Neural progenitor cell (in vitro differentiated cells): Measurements from ENCODE around the gene FLVCR1. TPM values are rescaled to one million over a fixed set of nuclear protein-coding genes. Genes with fewer than 3 reads are reported as not detected.

Source experiments
- DNase-seq: peaks from one replicate; pipeline ENCODE4 v3.0.0-alpha.2; 2016; ENCODE audit warnings: low spot score
- H2AFZ ChIP-seq: fragments of 200-600 bp; sonication (generic); replicated peaks from 2 replicates; pipeline ENCODE4 v1.6.1; 2016; ENCODE audit warnings: antibody characterized with exemption
- H3F3A ChIP-seq: fragments of 200-600 bp; sonication (generic); 2 replicates; pipeline ENCODE4 v1.6.1; 2016; ENCODE audit warnings: antibody characterized with exemption, low read depth
- H3K27ac ChIP-seq: fragments of 200-600 bp; sonication (generic); 2 replicates; pipeline ENCODE4 v1.5.1; 2016; ENCODE audit warnings: mild to moderate bottlenecking
- H3K27me3 ChIP-seq: fragments of 200-600 bp; sonication (generic); 2 replicates; pipeline ENCODE4 v1.6.1; 2016; ENCODE audit warnings: mild to moderate bottlenecking, moderate library complexity
- H3K36me3 ChIP-seq: fragments of 200-600 bp; sonication (generic); 2 replicates; pipeline ENCODE4 v1.5.1; 2016
- H3K4me1 ChIP-seq: fragments of 200-600 bp; sonication (generic); 2 replicates; pipeline ENCODE4 v1.6.1; 2016; ENCODE audit warnings: mixed run types
- H3K4me2 ChIP-seq: fragments of 200-600 bp; sonication (generic); 2 replicates; pipeline ENCODE4 v1.6.1; 2016
- H3K4me3 ChIP-seq: fragments of 200-600 bp; sonication (generic); 2 replicates; pipeline ENCODE4 v1.5.1; 2016
- H3K79me2 ChIP-seq: fragments of 200-600 bp; sonication (generic); 2 replicates; pipeline ENCODE4 v1.6.1; 2016; ENCODE audit warnings: low read depth
- H3K9ac ChIP-seq: fragments of 200-600 bp; sonication (generic); 2 replicates; pipeline ENCODE4 v1.6.1; 2016
- H3K9me3 ChIP-seq: fragments of 200-600 bp; sonication (generic); 2 replicates; pipeline ENCODE4 v1.5.1; 2016; ENCODE audit warnings: low read depth
- H4K20me1 ChIP-seq: fragments of 200-600 bp; sonication (generic); 2 replicates; pipeline ENCODE4 v1.6.1; 2016; ENCODE audit warnings: low read depth
- H3K27ac Mint-ChIP-seq: 3 replicates; pipeline ENCODE4 v1.8.0; 2021; ENCODE audit warnings: mixed read lengths
- H3K27me3 Mint-ChIP-seq: 2 replicates; pipeline ENCODE4 v1.8.0; 2022; ENCODE audit warnings: low read depth, mild to moderate bottlenecking, inconsistent platforms, moderate library complexity, mixed read lengths; ENCODE audit not compliant: insufficient read depth
- H3K36me3 Mint-ChIP-seq: 3 replicates; pipeline ENCODE4 v1.8.0; 2021; ENCODE audit warnings: mixed read lengths
- H3K4me1 Mint-ChIP-seq: 3 replicates; pipeline ENCODE4 v1.8.0; 2021; ENCODE audit warnings: mixed read lengths
- H3K4me3 Mint-ChIP-seq: 3 replicates; pipeline ENCODE4 v1.8.0; 2021; ENCODE audit warnings: mild to moderate bottlenecking, moderate library complexity, mixed read lengths
- H3K9me3 Mint-ChIP-seq: 3 replicates; pipeline ENCODE4 v1.8.0; 2020; ENCODE audit warnings: mixed read lengths
- CTCF ChIP-seq: fragments of 200-600 bp; sonication (generic); IDR thresholded peaks from 2 replicates; pipeline ENCODE4 v1.5.1; 2017; ENCODE audit warnings: antibody characterized with exemption, mild to moderate bottlenecking
- EZH2 ChIP-seq: fragments of 200-600 bp; sonication (generic); IDR thresholded peaks from 2 replicates; pipeline ENCODE4 v1.6.1; 2017; ENCODE audit warnings: antibody characterized with exemption, mild to moderate bottlenecking, moderate library complexity
- EZH2phosphoT487 ChIP-seq: fragments of 200-600 bp; sonication (generic); IDR thresholded peaks from 2 replicates; pipeline ENCODE4 v1.6.1; 2017; ENCODE audit warnings: antibody characterized with exemption
- total RNA-seq: library from RNA; depleted of rRNA; stranded (reverse); fragments of >200 nt; gene quantifications from 2 replicates; pipeline ENCODE4 v1.2.3, GENCODE V29; 2015; ENCODE audit warnings: low replicate concordance

The FLVCR1 gene
- total RNA-seq, 1 donor from 2014 or later, result 33.2 TPM

DNA sequence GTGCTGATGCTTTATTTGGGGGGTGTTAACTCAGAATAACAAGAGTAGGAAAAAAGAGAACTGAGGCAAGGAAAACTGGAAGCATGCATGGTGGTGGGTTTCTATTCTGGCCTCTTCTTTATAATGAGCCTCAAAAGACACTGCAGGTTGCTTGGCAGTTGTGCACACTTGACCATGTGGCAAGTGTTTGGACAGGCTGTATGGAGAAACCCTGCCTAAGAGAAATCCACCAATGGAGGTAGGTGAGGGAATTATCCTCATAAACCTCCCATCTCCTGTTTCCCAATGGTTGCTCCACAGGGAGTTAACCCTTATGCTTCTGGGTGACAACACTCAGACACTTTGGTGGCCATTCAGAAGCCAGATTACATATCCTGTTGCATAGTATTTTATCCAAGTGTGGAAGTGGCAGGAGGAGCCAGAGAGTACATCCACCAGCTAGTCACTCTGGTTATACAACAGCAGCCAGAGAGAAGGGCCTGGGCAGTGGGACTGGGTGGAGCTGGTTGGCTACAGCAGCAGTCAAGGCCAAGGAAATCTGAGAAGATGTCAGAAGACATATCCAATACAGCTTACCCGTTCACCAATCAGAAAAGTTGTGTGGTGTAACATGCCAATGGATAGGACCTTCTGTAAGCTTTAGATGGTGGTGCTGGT lies 75.9 kb downstream of the FLVCR1 start:
- H3K4me2 ChIP-seq, result no peak overlapping the region
- H3K27ac Mint-ChIP-seq, result no peak overlapping the region
- no peak overlapping the region for H2AFZ ChIP-seq
- H4K20me1 ChIP-seq, result no peaks in the 10 kb centered on the region
- H3K9ac ChIP-seq, result no peak overlapping the region
- H3K36me3 Mint-ChIP-seq, result no peaks in the 10 kb centered on the region
- peaks cover 5% of the 10 kb centered on the region for H3F3A ChIP-seq
- no peak overlapping the region for H3K27ac ChIP-seq
- no peak for TF ChIP-seq EZH2phosphoT487
- TF ChIP-seq CTCF, result no peak
- TF ChIP-seq EZH2, result no peak
- H3K36me3 ChIP-seq, result no peaks in the 10 kb centered on the region
- H3K4me1 ChIP-seq, result peaks cover 3% of the 10 kb centered on the region
- no peaks in the 10 kb centered on the region for H3K9me3 Mint-ChIP-seq
- no peak for DNase-seq
- H3K4me3 Mint-ChIP-seq, result no peak overlapping the region
- no peaks in the 10 kb centered on the region for H3K9me3 ChIP-seq
- peaks cover 5% of the 10 kb centered on the region for H3K4me1 Mint-ChIP-seq
- no peaks in the 10 kb centered on the region for H3K79me2 ChIP-seq
- H3K27me3 ChIP-seq, result no peaks in the 10 kb centered on the region
- H3K27me3 Mint-ChIP-seq, result peaks cover 7% of the 10 kb centered on the region
- H3K4me3 ChIP-seq, result no peak overlapping the region

- Histone ChIP-seq H3K4me2 (no peak overlapping the region), H4K20me1 (no peaks in the 10 kb centered on the region), H3K27ac (no peak overlapping the region), H3K4me1 (no peaks in the 10 kb centered on the region), H3F3A (no peaks in the 10 kb centered on the region), H2AFZ (no peak overlapping the region), H3K36me3 (no peaks in the 10 kb centered on the region), H3K9ac (no peak overlapping the region), H3K4me3 (no peak overlapping the region), H3K27me3 (no peaks in the 10 kb centered on the region), H3K79me2 (no peaks in the 10 kb centered on the region), H3K9me3 (no peaks in the 10 kb centered on the region)
- Mint-ChIP-seq H3K27me3 (peaks cover 9% of the 10 kb centered on the region), H3K9me3 (peaks cover 5% of the 10 kb centered on the region), H3K36me3 (peaks cover 3% of the 10 kb centered on the region), H3K4me1 (no peaks in the 10 kb centered on the region), H3K4me3 (no peak overlapping the region), H3K27ac (no peak overlapping the region)
- no peak for DNase-seq
- TF ChIP-seq CTCF (no peak), EZH2phosphoT487 (no peak), EZH2 (no peak)
Observed at GRCh38 chr1:212935387-212935981, 77.4 kb downstream of the FLVCR1 start.

DNA sequence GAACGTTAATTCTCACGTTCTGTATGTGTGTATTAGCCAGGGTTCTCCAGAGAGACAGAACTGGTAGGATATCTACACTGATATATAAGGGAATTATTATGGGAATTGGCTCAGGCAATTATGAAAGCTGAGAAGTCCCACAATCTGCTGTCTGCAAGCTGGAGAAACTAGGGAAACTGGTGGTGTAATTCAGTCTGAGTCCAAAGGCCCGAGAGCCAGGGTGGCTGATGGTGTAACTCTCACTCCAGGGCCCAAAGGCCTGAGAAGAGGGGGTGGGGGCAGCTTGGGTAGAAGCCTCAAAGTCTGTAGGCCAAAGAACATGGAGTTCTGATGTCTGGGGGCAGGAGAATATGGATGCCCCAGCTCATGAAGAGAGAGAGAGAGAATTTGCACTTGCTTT lies 79.0 kb downstream of the FLVCR1 start:
- Histone ChIP-seq H3K4me2 (no peak overlapping the region), H3K4me1 (no peaks in the 10 kb centered on the region), H3K9me3 (no peaks in the 10 kb centered on the region), H3K79me2 (no peaks in the 10 kb centered on the region), H4K20me1 (no peaks in the 10 kb centered on the region), H3K36me3 (no peaks in the 10 kb centered on the region), H3K9ac (no peak overlapping the region), H3K27me3 (no peaks in the 10 kb centered on the region), H3K27ac (no peak overlapping the region), H3F3A (no peaks in the 10 kb centered on the region), H2AFZ (no peak overlapping the region), H3K4me3 (no peak overlapping the region)
- TF ChIP-seq EZH2phosphoT487 (no peak), CTCF (no peak)
- H3K9me3 Mint-ChIP-seq, result peaks cover 5% of the 10 kb centered on the region
- no peaks in the 10 kb centered on the region for H3K4me1 Mint-ChIP-seq
- peaks cover 3% of the 10 kb centered on the region for H3K36me3 Mint-ChIP-seq
- no peak for DNase-seq
- H3K27me3 Mint-ChIP-seq, result peaks cover 7% of the 10 kb centered on the region
- H3K4me3 Mint-ChIP-seq, result no peak overlapping the region
- H3K27ac Mint-ChIP-seq, result no peak overlapping the region
